ENCODE data around the gene CACNA1B.

- TF ChIP-seq USF2 (IDR thresholded peaks at IDR 0.05; ENCODE audit: low read depth, low read length) = no peak
- TF ChIP-seq RCOR1 (IDR thresholded peaks at IDR 0.05; ENCODE audit: insufficient replicate concordance, low read length) = no peak
- no peak for TF ChIP-seq CTCF (conservative IDR thresholded peaks at IDR 0.05; ENCODE audit: low read depth, low read length)
- no peak for TF ChIP-seq POLR2A (IDR thresholded peaks at IDR 0.05; ENCODE audit: low read depth, low read length)
- no peak for TF ChIP-seq MAZ (IDR thresholded peaks at IDR 0.05; ENCODE audit: borderline replicate concordance, low read depth, low read length)
- no peak for TF ChIP-seq FOS (IDR thresholded peaks at IDR 0.05; ENCODE audit: low read depth, low read length)
- TF ChIP-seq CEBPB (IDR thresholded peaks at IDR 0.05; ENCODE audit: low read depth, low read length) = no peak
- no peak for TF ChIP-seq ELK1 (IDR thresholded peaks at IDR 0.05; ENCODE audit: borderline replicate concordance, low read depth, low read length)
- no peak for TF ChIP-seq RFX5 (IDR thresholded peaks at IDR 0.05; ENCODE audit: low read depth, low read length)
- TF ChIP-seq MXI1 (IDR thresholded peaks at IDR 0.05; ENCODE audit: borderline replicate concordance, low read depth, low read length) = no peak
- no peak for TF ChIP-seq MAFK (IDR thresholded peaks at IDR 0.05; ENCODE audit: low read depth, low read length)
- no peak for TF ChIP-seq SMC3 (IDR thresholded peaks at IDR 0.05; ENCODE audit: low read depth, low read length)
Observed at GRCh38 chr9:138118601-138119071, 241.1 kb downstream of the CACNA1B start.

Measured in IMR-90 (cell line).